ENCODE data around the gene HELZ. TPM values are rescaled to one million over a fixed set of nuclear protein-coding genes. Genes with fewer than 3 reads are reported as not detected.

Gene HELZ
- total and polyA plus RNA-seq, 2 donors (not counting 3 experiments of a cell fraction or from before 2014, with no cell fraction given), result 8.0 to 47.3 TPM

DNA sequence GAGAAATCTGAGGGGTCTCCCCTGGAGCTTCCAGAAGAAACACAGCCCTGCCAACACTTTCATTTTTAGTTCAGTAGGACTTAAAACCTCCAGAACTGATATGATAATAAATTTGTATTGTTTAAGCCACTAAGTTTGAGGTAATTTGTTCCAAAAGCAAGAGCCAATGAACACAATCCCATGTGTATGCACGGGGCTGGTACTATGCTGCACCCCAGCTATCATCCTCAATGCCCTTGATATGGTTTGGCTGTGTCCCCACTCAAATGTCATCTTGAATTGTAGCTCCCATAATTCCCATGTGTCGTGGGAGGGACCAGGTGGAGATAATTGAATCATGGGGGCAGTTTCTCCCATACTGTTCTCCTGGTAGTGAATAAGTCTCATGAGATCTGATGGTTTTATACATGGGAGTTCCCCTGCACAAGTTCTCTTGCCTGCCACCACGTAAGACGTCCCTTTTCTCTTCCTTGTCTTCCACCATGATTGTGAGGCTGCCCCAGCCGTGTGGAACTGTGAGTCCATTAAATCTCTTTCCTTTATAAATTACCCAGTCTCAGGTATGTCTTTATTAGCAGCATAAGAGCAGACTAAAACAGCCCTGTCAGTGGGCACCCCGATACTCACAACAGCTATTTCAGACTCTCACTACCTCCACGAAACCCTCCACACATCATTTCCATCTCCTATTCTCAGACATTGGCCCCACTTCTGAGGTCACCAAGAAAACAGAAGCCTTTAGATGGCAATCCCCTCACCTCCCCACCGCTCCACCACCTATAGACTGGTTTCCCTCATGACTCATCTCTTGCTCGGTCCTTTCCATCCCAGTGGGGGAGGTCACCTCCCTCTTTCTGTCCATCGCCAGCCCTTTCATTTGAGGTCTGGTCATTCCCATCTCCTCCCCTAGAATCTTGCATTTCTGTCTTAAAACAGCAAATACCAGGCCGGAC is 209.6 kb downstream of the HELZ start:
- H3K9ac ChIP-seq (replicated peaks; ENCODE audit: extremely low read depth, insufficient read depth, low read length), result no peak overlapping the region
- BruUV-seq (replicated peaks), result no TSS peak
- H3K4me3 ChIP-seq (replicated peaks in 1 of 3; ENCODE audit: insufficient read depth in 1 of 3, low read depth in 1 of 3, low read length in 3 of 3), result no peak overlapping the region
- intact Hi-C loops (cut with micrococcal nuclease), result no loop called here
- no peaks in the 10 kb centered on the region for H3K36me3 ChIP-seq (ENCODE audit: control insufficient read depth in 2 of 2, extremely low read depth in 1 of 2, insufficient read depth in 2 of 2, low read length in 2 of 2)
- H3K27ac ChIP-seq (ENCODE audit: insufficient read depth, low read depth, low read length), result no peak overlapping the region
- H3K4me1 ChIP-seq (ENCODE audit: control insufficient read depth, extremely low read depth, insufficient read depth, low read length), result no peaks in the 10 kb centered on the region
- ChIA-PET CTCF (no interaction called here), POLR2A (no interaction called here)
- no peak for FAIRE-seq
- H3K4me2 ChIP-seq (ENCODE audit: insufficient read depth, low read length), result no peak overlapping the region
- DNase-seq (ENCODE audit: low read depth, low spot score), result no peak
- H3K9me1 ChIP-seq (replicated peaks; ENCODE audit: control insufficient read depth, extremely low read depth, insufficient read depth, low read length), result no peaks in the 10 kb centered on the region
- no peaks in the 10 kb centered on the region for H4K20me1 ChIP-seq (replicated peaks; ENCODE audit: control insufficient read depth, extremely low read depth, insufficient read depth, low read length)
- dilution Hi-C loops (cut with MboI; ENCODE audit: extremely low pct_ligation_motif_present, low sequenced_read_pairs), result no loop called here
- H3K27me3 ChIP-seq (ENCODE audit: control insufficient read depth in 2 of 2, insufficient read depth in 2 of 2, low read length in 2 of 2), result no peaks in the 10 kb centered on the region
- H3K79me2 ChIP-seq (ENCODE audit: control insufficient read depth, insufficient read depth, low read length), result no peaks in the 10 kb centered on the region
- no peak overlapping the region for H2AFZ ChIP-seq (ENCODE audit: low read depth, low read length)
- TF ChIP-seq FOS (IDR thresholded peaks at IDR 0.05; ENCODE audit: borderline replicate concordance, insufficient read depth, low read length), result no peak
- TF ChIP-seq CTCF (IDR thresholded peaks at IDR 0.05; ENCODE audit: extremely low read depth in 1 of 2, insufficient read depth in 1 of 2, low read depth in 1 of 2, low read length in 2 of 2), result no peak
- TF ChIP-seq POLR2AphosphoS5 (IDR thresholded peaks at IDR 0.05; ENCODE audit: insufficient read depth, low read depth, low read length), result no peak
- TF ChIP-seq POLR2A (IDR thresholded peaks at IDR 0.05; ENCODE audit: low read depth, low read length), result no peak
- TF ChIP-seq GATA2 (IDR thresholded peaks at IDR 0.05; ENCODE audit: insufficient read depth, insufficient read length, low read depth, low read length), result no peak
- no peak for TF ChIP-seq MYC (IDR thresholded peaks at IDR 0.05; ENCODE audit: low read depth, low read length)
- no peak for TF ChIP-seq EZH2 (IDR thresholded peaks at IDR 0.05; ENCODE audit: borderline replicate concordance, low read depth, low read length, severe bottlenecking)
- no peak for TF ChIP-seq JUN (IDR thresholded peaks at IDR 0.05; ENCODE audit: borderline replicate concordance, insufficient read depth, insufficient read length, low read depth)
- TF ChIP-seq, protein P1, sequence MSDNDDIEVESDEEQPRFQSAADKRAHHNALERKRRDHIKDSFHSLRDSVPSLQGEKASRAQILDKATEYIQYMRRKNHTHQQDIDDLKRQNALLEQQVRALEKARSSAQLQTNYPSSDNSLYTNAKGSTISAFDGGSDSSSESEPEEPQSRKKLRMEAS (IDR thresholded peaks at IDR 0.05; ENCODE audit: insufficient read depth, insufficient read length), result no peak
- no peaks in the 10 kb centered on the region for H3K9me3 ChIP-seq (replicated peaks; ENCODE audit: control insufficient read depth, insufficient read depth, low read length)
